ENCODE data around the gene EBF3.

Gene EBF3

GRCh38 chr10:129891806-129892205 is 72.3 kb downstream of the EBF3 start:
- Histone ChIP-seq H3K18ac (ENCODE audit: low read depth in 1 of 2, low read length in 2 of 2) (no peak overlapping the region), H2BK12ac (ENCODE audit: low read length in 2 of 2) (no peak overlapping the region), H2BK120ac (ENCODE audit: low read depth, low read length) (no peak overlapping the region), H3K14ac (ENCODE audit: low read length in 2 of 2) (no peak overlapping the region), H3K4ac (ENCODE audit: low read depth in 1 of 2, low read length in 2 of 2) (no peak overlapping the region), H3K9ac (ENCODE audit: low read length) (peak overlapping the region; percentile 66), H2BK15ac (ENCODE audit: low read depth, poor library complexity, severe bottlenecking) (no peak overlapping the region), H3K4me2 (ENCODE audit: low read length, poor library complexity, severe bottlenecking) (no peak overlapping the region), H2BK5ac (ENCODE audit: low read depth, low read length, poor library complexity, severe bottlenecking) (no peak overlapping the region), H2AFZ (ENCODE audit: low read depth, low read length) (no peak overlapping the region), H3K23ac (ENCODE audit: low read length in 2 of 2) (no peak overlapping the region), H2AK5ac (ENCODE audit: low read length, severe bottlenecking) (no peak overlapping the region), H3K36me3 (ENCODE audit: control insufficient read depth in 1 of 2, insufficient read depth in 2 of 2, low read depth in 1 of 2, low read length in 2 of 2) (peaks cover 3 to 45% of the 10 kb centered on the region in 2 experiments), H3K9me3 (ENCODE audit: control insufficient read depth, low read length) (no peaks in the 10 kb centered on the region), H3K4me1 (ENCODE audit: control insufficient read depth, insufficient read depth, low read depth, low read length) (peaks cover 5% of the 10 kb centered on the region), H3K27ac (ENCODE audit: low read length, poor library complexity, severe bottlenecking) (no peak overlapping the region), H4K8ac (ENCODE audit: low read length) (no peak overlapping the region), H3K79me1 (replicated peaks; ENCODE audit: low read length, poor library complexity, severe bottlenecking) (no peaks in the 10 kb centered on the region), H4K91ac (ENCODE audit: low read length) (no peak overlapping the region), H3K4me3 (ENCODE audit: insufficient read depth in 1 of 2, low read depth in 1 of 2, low read length in 2 of 2) (no peak overlapping the region), H3K27me3 (ENCODE audit: control insufficient read depth in 1 of 2, insufficient read depth in 1 of 2, low read length in 2 of 2) (no peaks in the 10 kb centered on the region)
- 88% methylated on average over 13 of the region's 13 CpGs for WGBS
- no peak for DNase-seq

- Histone ChIP-seq H3K9me3 (ENCODE audit: control insufficient read depth, low read length) (no peaks in the 10 kb centered on the region), H3K4me2 (ENCODE audit: low read length, poor library complexity, severe bottlenecking) (no peak overlapping the region), H3K14ac (ENCODE audit: low read length in 2 of 2) (no peak overlapping the region), H3K36me3 (ENCODE audit: control insufficient read depth in 1 of 2, insufficient read depth in 2 of 2, low read depth in 1 of 2, low read length in 2 of 2) (peaks cover 0 to 46% of the 10 kb centered on the region in 2 experiments), H3K4ac (ENCODE audit: low read depth in 1 of 2, low read length in 2 of 2) (no peak overlapping the region), H3K9ac (ENCODE audit: low read length) (no peak overlapping the region), H2BK12ac (ENCODE audit: low read length in 2 of 2) (no peak overlapping the region), H2AK5ac (ENCODE audit: low read length, severe bottlenecking) (no peak overlapping the region), H2BK120ac (ENCODE audit: low read depth, low read length) (no peak overlapping the region), H2BK5ac (ENCODE audit: low read depth, low read length, poor library complexity, severe bottlenecking) (no peak overlapping the region), H3K27ac (ENCODE audit: low read length, poor library complexity, severe bottlenecking) (no peak overlapping the region), H3K4me1 (ENCODE audit: control insufficient read depth, insufficient read depth, low read depth, low read length) (peaks cover 5% of the 10 kb centered on the region), H3K18ac (ENCODE audit: low read depth in 1 of 2, low read length in 2 of 2) (no peak overlapping the region), H3K79me1 (replicated peaks; ENCODE audit: low read length, poor library complexity, severe bottlenecking) (no peaks in the 10 kb centered on the region), H2AFZ (ENCODE audit: low read depth, low read length) (no peak overlapping the region), H3K23ac (ENCODE audit: low read length in 2 of 2) (no peak overlapping the region), H3K27me3 (ENCODE audit: control insufficient read depth in 1 of 2, insufficient read depth in 1 of 2, low read length in 2 of 2) (no peaks in the 10 kb centered on the region), H4K8ac (ENCODE audit: low read length) (no peak overlapping the region), H4K91ac (ENCODE audit: low read length) (no peak overlapping the region), H3K4me3 (ENCODE audit: insufficient read depth in 1 of 2, low read depth in 1 of 2, low read length in 2 of 2) (no peak overlapping the region), H2BK15ac (ENCODE audit: low read depth, poor library complexity, severe bottlenecking) (no peak overlapping the region)
- DNase-seq: no peak
- WGBS: 94% methylated on average over 13 of the region's 15 CpGs
Observed at GRCh38 chr10:129890170-129890569, 73.9 kb downstream of the EBF3 start.

GRCh38 chr10:129888784-129889616 is 75.1 kb downstream of the EBF3 start:
- no peak overlapping the region for H2BK5ac ChIP-seq (ENCODE audit: low read depth, low read length, poor library complexity, severe bottlenecking)
- H2AFZ ChIP-seq (ENCODE audit: low read depth, low read length): no peak overlapping the region
- H4K91ac ChIP-seq (ENCODE audit: low read length): no peak overlapping the region
- H3K4me1 ChIP-seq (ENCODE audit: control insufficient read depth, insufficient read depth, low read depth, low read length): peaks cover 5% of the 10 kb centered on the region
- no peaks in the 10 kb centered on the region for H3K27me3 ChIP-seq (ENCODE audit: control insufficient read depth in 1 of 2, insufficient read depth in 1 of 2, low read length in 2 of 2)
- WGBS: 35% methylated on average over 21 of the region's 22 CpGs
- peaks cover 0 to 45% of the 10 kb centered on the region in 2 experiments for H3K36me3 ChIP-seq (ENCODE audit: control insufficient read depth in 1 of 2, insufficient read depth in 2 of 2, low read depth in 1 of 2, low read length in 2 of 2)
- no peak overlapping the region for H3K23ac ChIP-seq (ENCODE audit: low read length in 2 of 2)
- DNase-seq: peak; percentile 44
- no peak overlapping the region for H3K4ac ChIP-seq (ENCODE audit: low read depth in 1 of 2, low read length in 2 of 2)
- no peak overlapping the region for H3K4me2 ChIP-seq (ENCODE audit: low read length, poor library complexity, severe bottlenecking)
- H2BK120ac ChIP-seq (ENCODE audit: low read depth, low read length): no peak overlapping the region
- no peak overlapping the region for H4K8ac ChIP-seq (ENCODE audit: low read length)
- no peak overlapping the region for H2AK5ac ChIP-seq (ENCODE audit: low read length, severe bottlenecking)
- H3K9ac ChIP-seq (ENCODE audit: low read length): no peak overlapping the region
- H3K18ac ChIP-seq (ENCODE audit: low read depth in 1 of 2, low read length in 2 of 2): no peak overlapping the region
- no peak overlapping the region for H3K14ac ChIP-seq (ENCODE audit: low read length in 2 of 2)
- no peak overlapping the region for H2BK12ac ChIP-seq (ENCODE audit: low read length in 2 of 2)
- H3K9me3 ChIP-seq (ENCODE audit: control insufficient read depth, low read length): no peaks in the 10 kb centered on the region
- H3K27ac ChIP-seq (ENCODE audit: low read length, poor library complexity, severe bottlenecking): no peak overlapping the region
- H3K4me3 ChIP-seq (ENCODE audit: insufficient read depth in 1 of 2, low read depth in 1 of 2, low read length in 2 of 2): no peak overlapping the region
- no peaks in the 10 kb centered on the region for H3K79me1 ChIP-seq (replicated peaks; ENCODE audit: low read length, poor library complexity, severe bottlenecking)
- H2BK15ac ChIP-seq (ENCODE audit: low read depth, poor library complexity, severe bottlenecking): no peak overlapping the region

GRCh38 chr10:129887986-129888783 is 75.9 kb downstream of the EBF3 start:
- Histone ChIP-seq H3K27me3 (ENCODE audit: control insufficient read depth in 1 of 2, insufficient read depth in 1 of 2, low read length in 2 of 2) (no peaks in the 10 kb centered on the region), H3K4me2 (ENCODE audit: low read length, poor library complexity, severe bottlenecking) (no peak overlapping the region), H3K9ac (ENCODE audit: low read length) (no peak overlapping the region), H3K14ac (ENCODE audit: low read length in 2 of 2) (no peak overlapping the region), H2BK15ac (ENCODE audit: low read depth, poor library complexity, severe bottlenecking) (no peak overlapping the region), H3K79me1 (replicated peaks; ENCODE audit: low read length, poor library complexity, severe bottlenecking) (no peaks in the 10 kb centered on the region), H3K23ac (ENCODE audit: low read length in 2 of 2) (no peak overlapping the region), H4K91ac (ENCODE audit: low read length) (no peak overlapping the region), H2BK5ac (ENCODE audit: low read depth, low read length, poor library complexity, severe bottlenecking) (no peak overlapping the region), H3K4me1 (ENCODE audit: control insufficient read depth, insufficient read depth, low read depth, low read length) (peaks cover 5% of the 10 kb centered on the region), H3K4ac (ENCODE audit: low read depth in 1 of 2, low read length in 2 of 2) (no peak overlapping the region), H2AFZ (ENCODE audit: low read depth, low read length) (no peak overlapping the region), H3K36me3 (ENCODE audit: control insufficient read depth in 1 of 2, insufficient read depth in 2 of 2, low read depth in 1 of 2, low read length in 2 of 2) (peaks cover 0 to 47% of the 10 kb centered on the region in 2 experiments), H2AK5ac (ENCODE audit: low read length, severe bottlenecking) (no peak overlapping the region), H3K9me3 (ENCODE audit: control insufficient read depth, low read length) (no peaks in the 10 kb centered on the region), H4K8ac (ENCODE audit: low read length) (no peak overlapping the region), H2BK12ac (ENCODE audit: low read length in 2 of 2) (no peak overlapping the region), H3K4me3 (ENCODE audit: insufficient read depth in 1 of 2, low read depth in 1 of 2, low read length in 2 of 2) (no peak overlapping the region), H2BK120ac (ENCODE audit: low read depth, low read length) (no peak overlapping the region), H3K18ac (ENCODE audit: low read depth in 1 of 2, low read length in 2 of 2) (no peak overlapping the region), H3K27ac (ENCODE audit: low read length, poor library complexity, severe bottlenecking) (no peak overlapping the region)
- WGBS: 97% methylated on average over 34 of the region's 35 CpGs
- no peak for DNase-seq
